ENCODE data around the gene TGFBR3.

The TGFBR3 gene

DNA sequence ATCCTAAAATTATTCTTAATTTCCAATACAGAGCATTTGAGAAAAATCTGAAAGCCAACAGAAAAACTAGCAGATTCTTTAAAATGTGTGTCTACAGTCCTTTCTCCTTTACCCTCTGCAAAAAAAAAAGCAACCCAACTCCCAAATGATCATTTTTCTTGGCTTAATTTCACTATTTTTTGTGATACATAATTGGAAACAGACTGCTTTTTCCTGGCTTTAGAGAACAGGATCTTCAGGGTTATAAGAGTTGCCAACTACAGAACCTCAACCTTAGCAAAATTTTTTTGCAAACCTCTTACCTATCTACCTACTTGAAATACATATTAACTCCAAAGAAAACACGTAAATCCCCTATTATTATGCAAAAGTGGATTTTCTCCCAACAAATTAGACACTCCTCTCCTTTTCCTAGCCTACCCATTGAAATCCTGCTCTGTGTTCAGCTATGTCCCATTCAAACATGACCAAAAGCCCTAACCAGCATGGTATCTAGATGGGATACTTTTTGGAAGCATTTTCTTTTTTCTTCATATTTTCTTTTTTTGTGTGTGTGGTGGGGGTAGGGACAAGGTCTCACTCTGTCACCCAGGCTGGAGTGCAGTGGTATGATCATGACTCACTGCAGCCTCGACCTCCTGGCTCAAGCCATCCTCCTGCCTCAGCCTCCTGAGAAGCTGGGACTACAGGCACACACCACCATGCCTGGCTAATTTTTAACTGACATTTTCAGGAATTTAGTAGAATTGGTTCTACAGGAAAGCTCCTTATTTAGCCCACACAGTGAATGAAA is 9.0 kb downstream of the TGFBR3 start:
- in situ Hi-C loops (cut with HindIII; ENCODE audit: low pct_unique_long_range_greater_than_20kb, low sequenced_read_pairs) = no loop called here
- no peak for TF ChIP-seq JUND (IDR thresholded peaks at IDR 0.05; ENCODE audit: low read depth)
- DNase-seq (ENCODE audit: low read depth in 1 of 2, low spot score in 1 of 2) = no peak

DNA sequence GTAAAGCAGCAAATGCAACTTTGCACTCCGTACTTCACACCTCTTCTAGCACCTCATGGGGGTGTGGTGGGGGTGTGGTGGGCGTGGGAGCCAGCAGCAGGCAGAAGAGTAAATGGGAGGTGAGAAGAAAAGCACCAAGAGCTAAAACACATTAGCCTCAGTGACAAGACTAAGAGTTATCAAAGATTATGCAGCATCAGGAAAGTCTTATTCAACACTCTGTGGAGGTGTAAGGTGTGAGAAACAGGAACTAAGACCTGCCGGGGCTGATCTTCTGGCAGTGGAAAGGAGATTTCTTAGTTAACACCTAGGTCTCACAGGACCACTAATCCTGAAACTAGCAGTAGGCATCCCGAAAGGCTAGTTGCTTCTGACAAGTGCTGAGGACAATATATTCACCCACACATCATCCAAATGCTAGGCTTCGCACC is 9.9 kb downstream of the TGFBR3 start:
- TF ChIP-seq JUND (IDR thresholded peaks at IDR 0.05; ENCODE audit: low read depth) = no peak
- DNase-seq (ENCODE audit: low read depth in 1 of 2, low spot score in 1 of 2) = no peak
- in situ Hi-C loops (cut with HindIII; ENCODE audit: low pct_unique_long_range_greater_than_20kb, low sequenced_read_pairs) = no loop called here

DNA sequence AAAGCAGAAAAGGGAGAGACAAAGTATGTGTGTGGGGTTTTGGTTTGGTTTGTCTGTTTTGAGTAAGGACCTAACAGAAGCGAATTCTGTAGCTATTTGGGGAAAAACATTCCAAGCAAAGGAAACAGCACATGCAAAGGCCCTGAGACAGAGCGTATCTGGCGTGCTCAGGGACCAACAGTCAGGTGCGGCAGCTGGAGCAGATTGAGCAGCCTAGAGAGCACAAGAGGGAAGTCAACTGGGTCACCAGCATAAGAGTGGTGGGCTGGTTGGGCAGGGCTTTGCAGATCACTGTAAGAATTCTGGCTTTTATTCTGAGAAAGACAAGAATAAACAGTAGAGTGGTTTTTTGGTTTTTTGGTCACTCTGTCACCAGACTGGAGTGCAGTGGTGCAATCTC is 11.8 kb downstream of the TGFBR3 start:
- DNase-seq (ENCODE audit: low read depth in 1 of 2, low spot score in 1 of 2) = no peak
- TF ChIP-seq JUND (IDR thresholded peaks at IDR 0.05; ENCODE audit: low read depth) = no peak
- in situ Hi-C loops (cut with HindIII; ENCODE audit: low pct_unique_long_range_greater_than_20kb, low sequenced_read_pairs) = no loop called here

DNA sequence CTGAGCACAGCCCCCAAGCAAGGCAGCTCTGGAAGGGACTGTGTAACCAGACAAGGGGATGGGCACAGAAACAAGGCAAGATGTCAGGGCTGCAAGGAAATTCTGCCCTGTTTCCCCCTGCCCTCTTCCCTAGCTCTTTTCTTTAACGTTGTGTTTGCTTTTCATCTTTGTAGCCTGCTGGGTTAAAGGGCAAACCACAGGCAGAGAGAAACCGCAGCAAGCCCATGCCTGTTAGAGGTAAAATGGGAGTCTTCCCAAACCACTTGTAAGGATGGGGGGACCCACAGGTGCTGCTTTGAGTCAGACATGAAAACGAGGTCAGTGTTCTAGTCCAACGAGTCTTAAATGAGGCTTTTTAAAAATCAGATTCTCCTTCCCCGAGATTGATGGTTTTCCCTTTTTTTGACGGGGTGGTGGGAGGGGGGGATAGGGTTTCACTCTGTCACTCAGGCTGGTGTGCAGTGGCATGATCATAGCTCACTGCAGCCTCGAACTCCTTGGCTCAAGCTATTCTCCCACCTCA is 13.3 kb downstream of the TGFBR3 start:
- DNase-seq (ENCODE audit: low read depth in 1 of 2, low spot score in 1 of 2) = peak in 1 of 2 experiments; percentile 8
- in situ Hi-C loops (cut with HindIII; ENCODE audit: low pct_unique_long_range_greater_than_20kb, low sequenced_read_pairs) = no loop called here
- no peak for TF ChIP-seq JUND (IDR thresholded peaks at IDR 0.05; ENCODE audit: low read depth)

DNA sequence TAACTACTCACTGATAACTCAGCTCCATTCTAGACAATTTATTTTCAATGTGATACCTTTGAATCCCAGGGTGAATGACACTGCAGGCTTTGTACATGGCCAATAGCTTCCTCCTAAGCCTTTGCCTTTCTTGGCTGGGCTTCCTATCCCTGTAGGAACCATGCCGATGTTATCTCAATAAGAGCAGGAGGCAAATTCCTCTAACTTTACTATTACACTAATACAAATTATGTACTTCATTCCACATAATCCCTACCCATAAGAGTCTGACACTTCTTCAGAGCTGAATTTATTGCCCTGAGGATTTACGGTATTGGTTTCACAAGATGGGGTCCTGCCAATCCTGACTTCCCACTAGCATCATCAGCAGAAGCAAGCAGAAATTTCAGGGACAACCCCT is 14.0 kb downstream of the TGFBR3 start:
- peak in 1 of 2 experiments; percentile 10 for DNase-seq (ENCODE audit: low read depth in 1 of 2, low spot score in 1 of 2)
- TF ChIP-seq JUND (IDR thresholded peaks at IDR 0.05; ENCODE audit: low read depth) = no peak
- in situ Hi-C loops (cut with HindIII; ENCODE audit: low pct_unique_long_range_greater_than_20kb, low sequenced_read_pairs) = no loop called here

DNA sequence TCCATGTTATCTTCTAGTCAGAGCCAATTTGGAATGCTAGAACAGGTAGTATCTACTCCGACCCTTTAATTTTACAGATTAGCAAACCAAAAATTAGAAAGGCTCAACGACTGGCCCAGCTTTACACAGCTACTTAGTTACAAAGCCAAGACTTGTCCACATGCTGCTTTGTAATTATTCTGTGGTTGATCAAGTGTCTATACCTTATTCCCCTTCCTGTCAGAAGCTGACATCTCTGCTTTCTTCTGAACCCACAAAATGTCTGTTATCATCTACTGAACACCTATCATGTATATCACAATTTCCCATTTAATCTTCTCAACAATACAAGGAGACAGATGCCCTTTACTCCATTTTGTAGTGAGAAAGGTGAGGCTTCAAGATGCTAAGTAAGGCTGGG is 15.6 kb downstream of the TGFBR3 start:
- DNase-seq (ENCODE audit: low read depth in 1 of 2, low spot score in 1 of 2) = no peak
- in situ Hi-C loops (cut with HindIII; ENCODE audit: low pct_unique_long_range_greater_than_20kb, low sequenced_read_pairs) = no loop called here
- no peak for TF ChIP-seq JUND (IDR thresholded peaks at IDR 0.05; ENCODE audit: low read depth)

DNA sequence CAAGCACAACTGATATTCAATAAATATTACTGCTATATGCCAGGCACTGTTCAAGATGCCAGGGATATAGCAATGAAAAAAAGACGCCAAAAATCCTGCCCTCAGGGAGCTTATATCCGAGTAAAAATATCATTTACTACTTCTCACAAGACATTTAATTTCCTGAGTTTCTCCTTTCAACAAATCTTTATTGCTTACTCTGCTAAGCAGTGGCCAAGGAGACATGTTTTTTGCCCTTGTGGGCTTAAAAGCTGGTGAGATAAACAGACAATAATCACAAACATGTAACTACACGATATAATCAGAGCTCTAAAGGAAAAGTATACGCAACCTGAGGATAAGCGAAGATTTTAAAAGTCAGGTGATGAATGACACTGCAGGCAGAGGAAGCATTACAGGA is 19.5 kb downstream of the TGFBR3 start:
- DNase-seq (ENCODE audit: low read depth in 1 of 2, low spot score in 1 of 2) = no peak
- TF ChIP-seq JUND (IDR thresholded peaks at IDR 0.05; ENCODE audit: low read depth) = no peak
- in situ Hi-C loops (cut with HindIII; ENCODE audit: low pct_unique_long_range_greater_than_20kb, low sequenced_read_pairs) = no loop called here

DNA sequence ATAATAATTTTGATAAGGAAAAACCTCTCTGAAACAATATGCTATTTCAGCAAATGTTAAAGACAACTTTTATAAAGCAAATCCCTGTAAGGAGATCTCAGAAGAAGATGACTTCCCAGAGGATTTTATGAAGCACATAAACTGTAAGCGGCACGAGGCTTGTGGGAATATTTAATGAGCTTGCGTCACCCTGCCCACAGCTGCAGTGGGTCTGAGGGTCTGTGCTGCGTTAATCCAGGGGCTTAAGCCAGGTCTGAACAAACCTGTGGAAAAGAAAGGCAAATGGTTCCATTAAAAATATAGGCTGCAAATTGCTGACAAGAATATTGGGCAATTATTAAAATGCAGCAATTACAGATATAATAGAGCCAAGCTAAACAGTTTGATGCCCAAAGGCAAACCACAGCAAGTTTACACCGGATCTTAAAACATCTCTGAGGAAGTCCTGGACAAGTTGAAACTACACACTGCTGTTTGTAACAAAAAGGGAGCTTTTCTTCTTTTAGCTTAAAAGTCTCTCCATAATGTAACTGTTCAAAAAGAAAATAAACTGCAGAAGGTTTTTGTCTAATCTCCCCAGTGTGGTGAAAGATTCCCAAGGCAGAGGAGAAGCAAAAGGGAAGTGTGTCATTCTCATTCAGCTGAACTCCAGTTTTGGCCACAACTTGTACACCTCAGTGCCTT is 21.8 kb downstream of the TGFBR3 start:
- no peak for TF ChIP-seq JUND (IDR thresholded peaks at IDR 0.05; ENCODE audit: low read depth)
- in situ Hi-C loops (cut with HindIII; ENCODE audit: low pct_unique_long_range_greater_than_20kb, low sequenced_read_pairs) = no loop called here
- DNase-seq (ENCODE audit: low read depth in 1 of 2, low spot score in 1 of 2) = no peak

DNA sequence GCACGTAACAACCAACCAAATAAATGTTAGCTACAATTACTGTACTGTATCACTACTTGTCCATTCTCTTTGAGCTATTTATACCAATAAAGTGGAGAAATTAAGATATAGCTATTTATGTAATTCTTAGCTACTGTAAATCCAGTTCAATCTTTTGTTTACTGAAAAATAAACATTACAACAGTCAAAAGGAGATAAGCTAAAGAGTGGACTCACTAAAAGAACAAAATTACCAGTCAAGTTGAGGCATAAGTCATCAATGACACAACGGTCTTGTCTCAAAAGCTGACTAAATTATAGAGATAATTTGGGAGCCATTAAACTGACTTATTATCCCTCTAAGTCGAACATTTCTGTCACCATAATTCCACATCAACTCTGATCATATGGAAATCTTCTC is 22.5 kb downstream of the TGFBR3 start:
- DNase-seq (ENCODE audit: low read depth in 1 of 2, low spot score in 1 of 2) = no peak

DNA sequence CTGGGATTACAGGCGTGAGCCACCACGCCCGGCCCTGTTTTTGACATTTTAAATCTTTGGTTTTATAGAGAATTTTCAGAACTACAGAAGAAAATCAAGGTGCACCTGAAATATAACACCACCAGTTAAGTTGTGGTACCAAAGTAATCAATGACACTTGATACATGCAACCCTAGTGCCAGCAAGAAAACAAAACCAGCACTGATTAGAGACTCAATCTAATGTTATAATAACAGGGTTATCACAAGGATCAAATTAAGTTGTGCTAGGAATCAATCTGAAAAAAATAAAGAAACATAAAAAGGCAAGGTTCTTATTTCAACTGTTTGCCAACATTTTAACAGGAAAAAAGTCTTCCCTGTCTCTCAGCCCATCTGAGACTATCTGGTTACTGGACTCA is 23.8 kb downstream of the TGFBR3 start:
- in situ Hi-C loops (cut with HindIII; ENCODE audit: low pct_unique_long_range_greater_than_20kb, low sequenced_read_pairs) = no loop called here
- no peak for DNase-seq (ENCODE audit: low read depth in 1 of 2, low spot score in 1 of 2)
- TF ChIP-seq JUND (IDR thresholded peaks at IDR 0.05; ENCODE audit: low read depth) = no peak

More for the DNA sequence above, 22.5 kb downstream of the TGFBR3 start:
- no peak for TF ChIP-seq JUND (IDR thresholded peaks at IDR 0.05; ENCODE audit: low read depth)
- in situ Hi-C loops (cut with HindIII; ENCODE audit: low pct_unique_long_range_greater_than_20kb, low sequenced_read_pairs) = no loop called here

DNA sequence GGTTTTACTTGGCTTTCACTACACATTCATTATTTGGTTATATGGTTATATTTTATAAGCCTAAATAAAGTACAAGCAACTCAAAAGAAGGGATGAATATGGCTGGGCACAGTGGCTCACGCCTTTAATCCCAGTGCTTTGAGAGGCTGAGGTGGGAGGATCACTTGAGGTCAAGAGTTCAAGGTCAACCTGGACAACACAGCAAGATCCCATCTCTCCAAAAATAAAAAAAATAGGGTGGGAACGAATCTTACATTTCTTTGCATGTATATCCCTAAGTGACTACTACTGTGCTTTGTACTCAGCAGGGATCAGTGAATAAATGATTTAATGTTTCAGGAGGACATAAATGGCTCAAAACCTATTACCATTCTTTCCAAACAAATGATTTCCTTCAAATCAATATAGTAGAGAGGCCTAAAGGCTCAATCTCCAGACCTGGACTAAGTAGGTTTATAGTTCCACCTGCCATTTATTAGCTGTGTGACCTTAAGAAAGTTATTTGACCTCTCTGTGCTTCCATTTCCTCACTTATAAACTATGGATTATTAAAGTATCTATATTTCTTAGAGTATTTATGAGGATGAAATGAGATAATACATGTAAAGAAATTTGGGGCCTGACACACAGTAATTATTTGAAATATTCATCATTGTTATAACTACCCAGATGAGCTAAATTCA is 28.3 kb downstream of the TGFBR3 start:
- no peak for DNase-seq (ENCODE audit: low read depth in 1 of 2, low spot score in 1 of 2)
- in situ Hi-C loops (cut with HindIII; ENCODE audit: low pct_unique_long_range_greater_than_20kb, low sequenced_read_pairs) = no loop called here
- TF ChIP-seq JUND (IDR thresholded peaks at IDR 0.05; ENCODE audit: low read depth) = no peak

DNA sequence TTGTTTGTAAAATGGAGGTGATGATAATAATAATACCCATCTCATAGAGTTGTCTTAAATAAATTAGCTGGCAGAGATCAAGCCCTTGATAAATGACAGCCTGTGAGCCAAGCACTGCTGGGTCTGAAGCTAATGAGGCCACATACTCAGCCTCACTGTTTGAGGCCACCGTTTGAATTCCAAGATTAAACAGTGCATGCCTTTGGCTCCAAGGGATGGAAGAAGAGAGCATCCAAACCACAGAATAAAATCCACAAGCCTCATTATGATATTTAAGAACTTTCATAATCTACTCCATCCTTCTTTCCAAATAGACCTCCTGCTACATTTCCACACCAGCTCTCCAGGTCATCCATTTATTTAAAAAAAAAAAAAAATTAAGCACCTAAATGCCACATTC is 29.0 kb downstream of the TGFBR3 start:
- in situ Hi-C loops (cut with HindIII; ENCODE audit: low pct_unique_long_range_greater_than_20kb, low sequenced_read_pairs) = no loop called here
- TF ChIP-seq JUND (IDR thresholded peaks at IDR 0.05; ENCODE audit: low read depth) = no peak
- DNase-seq (ENCODE audit: low read depth in 1 of 2, low spot score in 1 of 2) = no peak

Measured in T47D (cell line).